Smooth muscle cell of bladder (primary cell): Measurements from ENCODE around the gene PRR9. TPM values are rescaled to one million over a fixed set of nuclear protein-coding genes. Genes with fewer than 3 reads are reported as not detected.

Experiments
- total RNA-seq: library from RNA; depleted of rRNA; stranded (reverse); fragments of >200 nt; gene quantifications from 2 replicates; pipeline ENCODE4 v1.2.3, GENCODE V29; 2014

The PRR9 gene
- total RNA-seq: not detected in 2 replicates

DNA sequence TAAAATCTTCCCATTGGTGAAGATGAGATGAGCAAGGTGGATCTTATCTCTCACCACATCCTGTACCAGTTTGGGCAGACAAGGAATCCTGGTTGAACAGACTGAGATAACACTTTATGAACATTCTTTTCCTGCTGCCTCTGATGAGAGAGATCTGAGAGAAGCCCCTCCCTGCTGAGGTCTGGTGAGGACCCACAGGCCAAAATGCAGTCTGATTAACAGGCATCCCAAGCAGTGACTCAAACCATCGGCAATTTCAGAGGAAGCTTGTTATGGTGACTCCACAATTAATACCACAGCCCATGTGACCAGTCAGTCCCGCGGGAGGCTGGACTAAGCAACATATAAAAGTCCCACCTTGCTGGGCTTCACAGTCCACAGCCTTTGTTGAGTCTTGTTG, at the start of gene PRR9:
Gene PRR9 (plus strand): TSS at position 373 of the 400 bp plus-strand sequence. CDS start 561 bp downstream, outside the sequence.

DNA sequence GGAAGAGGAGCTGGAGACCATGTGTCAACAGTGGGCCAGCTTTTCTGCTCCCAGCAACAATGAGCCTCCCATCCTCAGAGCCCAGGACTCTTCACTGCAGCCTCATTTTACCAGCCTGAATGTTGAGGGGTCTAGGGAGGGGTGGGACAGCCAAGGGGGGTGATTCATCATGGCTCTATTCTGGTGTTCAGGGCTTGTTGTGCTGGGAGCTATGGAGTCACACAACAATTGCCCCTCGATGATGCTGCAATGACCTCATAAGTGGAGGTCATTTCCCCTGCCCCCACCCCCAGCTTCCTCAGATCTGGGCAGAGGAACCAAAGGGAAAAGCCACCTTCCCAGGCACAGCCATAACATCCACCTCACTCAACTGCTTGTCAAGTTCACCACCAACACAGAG, 14.3 kb upstream of the PRR9 start, which contains the start of gene LELP1:
Gene LELP1 (plus strand): TSS at position 301 of the 400 bp plus-strand sequence. CDS start 1,278 bp downstream, outside the sequence.

GRCh38 chr1:153259387-153259786, 42.0 kb downstream of the PRR9 start, which contains the start of gene LORICRIN:
LORICRIN (plus strand) TSS chr1:153259687; CDS start chr1:153260950, 1,263 bp downstream.

Other genes with a start within 250 kb of the PRR9 start
- gene SPRR4, start 246.9 kb upstream of the PRR9 start, total RNA-seq: not detected in 2 replicates
- not detected in 2 replicates for gene SPRR1A, start 233.5 kb upstream of the PRR9 start, total RNA-seq
- gene SPRR3, start 215.8 kb upstream of the PRR9 start, total RNA-seq: not detected in 2 replicates
- not detected in 2 replicates for gene SPRR1B, start 186.4 kb upstream of the PRR9 start, total RNA-seq
- gene SPRR2D, start 176.5 kb upstream of the PRR9 start, total RNA-seq: not detected in 2 replicates
- not detected in 2 replicates for gene SPRR2A, start 160.1 kb upstream of the PRR9 start, total RNA-seq
- not detected in 2 replicates for gene SPRR2B, start 146.0 kb upstream of the PRR9 start, total RNA-seq
- gene SPRR2E, start 123.1 kb upstream of the PRR9 start, total RNA-seq: not detected in 2 replicates
- gene SPRR2F, start 104.1 kb upstream of the PRR9 start, total RNA-seq: not detected in 2 replicates
- not detected in 2 replicates for gene SPRR2G, start 66.7 kb upstream of the PRR9 start, total RNA-seq
- gene LELP1, start 14.2 kb upstream of the PRR9 start, total RNA-seq: not detected in 2 replicates
- gene LORICRIN, start 42.1 kb downstream of the PRR9 start, total RNA-seq: not detected in 2 replicates
- gene PGLYRP3, start 95.4 kb downstream of the PRR9 start, total RNA-seq: not detected in 2 replicates
- not detected in 2 replicates for gene PGLYRP4, start 131.3 kb downstream of the PRR9 start, total RNA-seq
- 0.28 and 0.83 TPM in 2 replicates for gene S100A9, start 140.3 kb downstream of the PRR9 start, total RNA-seq
- not detected in 2 replicates for gene S100A12, start 158.0 kb downstream of the PRR9 start, total RNA-seq
- not detected in 2 replicates for gene S100A8, start 173.5 kb downstream of the PRR9 start, total RNA-seq
- not detected in 2 replicates for gene S100A7A, start 198.9 kb downstream of the PRR9 start, total RNA-seq
- not detected in 2 replicates for gene S100A7, start 243.1 kb downstream of the PRR9 start, total RNA-seq